Parathyroid adenoma (tissue), 2 donors: Measurements from ENCODE around the gene TIGD7.

Experiments
- H2AFZ ChIP-seq: fragments of 300-600 bp; sonication (generic); one replicate; pipeline ENCODE4 v1.7.0; 2017; ENCODE audit warnings: antibody characterized with exemption, mild to moderate bottlenecking
- H3K27ac ChIP-seq: fragments of 300-600 bp; sonication (generic); one replicate; pipeline ENCODE4 v1.7.0; 2017
- H3K27me3 ChIP-seq: fragments of 300-600 bp; sonication (generic); one replicate; pipeline ENCODE4 v1.7.0; 2017; ENCODE audit warnings: low read length; ENCODE audit not compliant: control insufficient read depth, insufficient read depth
- H3K36me3 ChIP-seq: fragments of 300-600 bp; sonication (generic); one replicate; pipeline ENCODE4 v1.7.0; 2017; ENCODE audit warnings: low read length; ENCODE audit not compliant: control insufficient read depth, insufficient read depth
- H3K4me1 ChIP-seq: fragments of 300-600 bp; sonication (generic); one replicate; pipeline ENCODE4 v1.7.0; 2017; ENCODE audit warnings: control low read depth
- H3K4me2 ChIP-seq: fragments of 300-600 bp; sonication (generic); one replicate; pipeline ENCODE4 v1.7.0; 2017; ENCODE audit warnings: low read length
- H3K4me3 ChIP-seq: fragments of 300-600 bp; sonication (generic); one replicate; pipeline ENCODE4 v1.7.0; 2017; ENCODE audit warnings: low read depth, low read length
- H3K79me2 ChIP-seq: fragments of 300-600 bp; sonication (generic); one replicate; pipeline ENCODE4 v1.7.0; 2017; ENCODE audit warnings: control low read depth
- H3K9ac ChIP-seq: fragments of 300-600 bp; sonication (generic); one replicate; pipeline ENCODE4 v1.7.0; 2017; ENCODE audit warnings: mild to moderate bottlenecking
- H3K9me3 ChIP-seq: fragments of 300-600 bp; sonication (generic); one replicate; pipeline ENCODE4 v1.7.0; 2017; ENCODE audit warnings: low read length; ENCODE audit not compliant: control insufficient read depth
- TF ChIP-seq, protein P1 (sequence below): fragments of 300-600 bp; sonication (generic); IDR thresholded peaks from one replicate; pipeline ENCODE4 v1.7.0; 2017; ENCODE audit warnings: antibody characterized with exemption, mild to moderate bottlenecking
- donor health status: primary hyperparathyroidism.

The TIGD7 gene

DNA sequence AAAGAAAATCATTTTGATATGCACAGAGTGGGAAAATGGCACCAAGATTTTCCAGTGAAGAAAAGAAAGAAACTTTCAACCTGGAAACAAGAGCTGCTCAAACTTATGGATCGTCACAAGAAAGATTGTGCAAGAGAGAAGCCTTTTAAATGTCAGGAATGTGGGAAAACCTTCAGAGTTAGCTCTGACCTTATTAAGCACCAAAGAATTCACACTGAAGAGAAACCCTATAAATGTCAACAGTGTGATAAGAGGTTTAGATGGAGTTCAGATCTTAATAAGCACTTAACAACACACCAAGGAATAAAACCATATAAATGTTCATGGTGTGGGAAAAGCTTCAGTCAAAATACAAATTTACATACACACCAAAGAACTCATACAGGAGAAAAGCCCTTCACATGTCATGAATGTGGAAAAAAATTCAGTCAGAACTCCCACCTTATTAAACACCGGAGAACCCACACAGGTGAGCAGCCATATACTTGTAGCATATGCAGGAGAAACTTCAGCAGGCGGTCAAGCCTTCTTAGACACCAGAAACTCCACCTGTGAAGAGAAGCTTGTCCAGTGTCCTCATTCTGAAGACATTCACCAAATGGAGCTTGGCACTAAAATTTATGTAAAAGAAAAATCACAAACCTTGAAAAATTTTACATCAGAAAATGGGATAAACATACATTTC is 12.2 kb upstream of the TIGD7 start:
- peaks cover 14% of the 10 kb centered on the region for H3K36me3 ChIP-seq
- H3K79me2 ChIP-seq, result no peaks in the 10 kb centered on the region
- H3K9me3 ChIP-seq, result peaks cover 20% of the 10 kb centered on the region
- no peak overlapping the region for H3K4me2 ChIP-seq
- no peaks in the 10 kb centered on the region for H3K4me1 ChIP-seq
- no peak overlapping the region for H3K27ac ChIP-seq
- TF ChIP-seq, protein P1, sequence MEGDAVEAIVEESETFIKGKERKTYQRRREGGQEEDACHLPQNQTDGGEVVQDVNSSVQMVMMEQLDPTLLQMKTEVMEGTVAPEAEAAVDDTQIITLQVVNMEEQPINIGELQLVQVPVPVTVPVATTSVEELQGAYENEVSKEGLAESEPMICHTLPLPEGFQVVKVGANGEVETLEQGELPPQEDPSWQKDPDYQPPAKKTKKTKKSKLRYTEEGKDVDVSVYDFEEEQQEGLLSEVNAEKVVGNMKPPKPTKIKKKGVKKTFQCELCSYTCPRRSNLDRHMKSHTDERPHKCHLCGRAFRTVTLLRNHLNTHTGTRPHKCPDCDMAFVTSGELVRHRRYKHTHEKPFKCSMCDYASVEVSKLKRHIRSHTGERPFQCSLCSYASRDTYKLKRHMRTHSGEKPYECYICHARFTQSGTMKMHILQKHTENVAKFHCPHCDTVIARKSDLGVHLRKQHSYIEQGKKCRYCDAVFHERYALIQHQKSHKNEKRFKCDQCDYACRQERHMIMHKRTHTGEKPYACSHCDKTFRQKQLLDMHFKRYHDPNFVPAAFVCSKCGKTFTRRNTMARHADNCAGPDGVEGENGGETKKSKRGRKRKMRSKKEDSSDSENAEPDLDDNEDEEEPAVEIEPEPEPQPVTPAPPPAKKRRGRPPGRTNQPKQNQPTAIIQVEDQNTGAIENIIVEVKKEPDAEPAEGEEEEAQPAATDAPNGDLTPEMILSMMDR, result no peak
- H2AFZ ChIP-seq, result no peak overlapping the region
- H3K9ac ChIP-seq, result no peak overlapping the region
- no peaks in the 10 kb centered on the region for H3K27me3 ChIP-seq
- no peak overlapping the region for H3K4me3 ChIP-seq

DNA sequence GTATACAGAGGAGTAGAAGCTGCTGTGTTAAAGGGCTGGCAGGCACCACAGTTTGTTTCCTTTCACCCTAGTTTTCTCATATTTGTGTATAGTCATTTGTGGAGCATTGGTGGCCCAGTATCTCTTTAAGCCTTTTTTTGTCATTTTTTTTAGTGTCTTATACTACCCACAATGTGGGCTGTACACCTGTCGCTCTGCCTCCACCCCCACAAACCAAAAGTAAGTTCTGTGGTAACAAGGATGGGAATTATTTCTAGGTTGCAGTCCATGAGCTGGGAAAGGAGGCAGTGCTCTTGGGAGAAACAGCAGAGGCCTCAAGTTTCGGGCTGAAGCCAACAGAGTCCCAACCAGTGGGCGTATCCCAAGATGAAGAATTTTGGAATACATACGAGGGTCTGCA is 6.3 kb upstream of the TIGD7 start:
- Histone ChIP-seq H3K4me3 (no peak overlapping the region), H3K9ac (no peak overlapping the region), H3K27me3 (no peaks in the 10 kb centered on the region), H3K9me3 (no peaks in the 10 kb centered on the region), H2AFZ (no peak overlapping the region), H3K79me2 (peaks cover 8% of the 10 kb centered on the region), H3K36me3 (peaks cover 3% of the 10 kb centered on the region), H3K4me2 (no peak overlapping the region), H3K27ac (no peak overlapping the region), H3K4me1 (no peaks in the 10 kb centered on the region)
- TF ChIP-seq, protein P1, result no peak

DNA sequence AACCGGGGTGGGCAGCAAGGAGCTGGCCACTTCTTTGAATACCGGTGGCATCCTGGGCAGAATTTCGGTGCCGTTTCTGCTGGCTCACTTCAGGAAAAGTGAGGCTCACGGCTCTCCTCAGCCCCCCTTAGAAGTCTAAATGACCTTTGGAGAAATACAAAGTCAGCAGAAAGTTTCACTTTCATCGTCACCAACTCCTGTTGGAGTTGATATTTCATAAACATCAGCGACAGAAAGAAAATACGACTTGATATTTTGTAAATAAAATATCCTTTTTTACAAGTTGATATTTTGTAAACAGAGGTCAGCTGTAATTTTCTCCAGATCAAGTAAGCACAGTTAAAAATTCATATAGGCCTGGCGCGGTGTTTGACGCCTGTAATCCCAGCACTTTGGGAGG is 848 bp upstream of the TIGD7 start:
- H3K4me2 ChIP-seq, result peak overlapping the region; percentile 82
- no peaks in the 10 kb centered on the region for H3K4me1 ChIP-seq
- H2AFZ ChIP-seq, result peak overlapping the region; percentile 96
- TF ChIP-seq, protein P1, result no peak
- no peaks in the 10 kb centered on the region for H3K9me3 ChIP-seq
- H3K36me3 ChIP-seq, result no peaks in the 10 kb centered on the region
- H3K9ac ChIP-seq, result peak overlapping the region; percentile 41
- H3K4me3 ChIP-seq, result peak overlapping the region; percentile 88
- peaks cover 9% of the 10 kb centered on the region for H3K79me2 ChIP-seq
- no peaks in the 10 kb centered on the region for H3K27me3 ChIP-seq
- H3K27ac ChIP-seq, result peak overlapping the region; percentile 93

DNA sequence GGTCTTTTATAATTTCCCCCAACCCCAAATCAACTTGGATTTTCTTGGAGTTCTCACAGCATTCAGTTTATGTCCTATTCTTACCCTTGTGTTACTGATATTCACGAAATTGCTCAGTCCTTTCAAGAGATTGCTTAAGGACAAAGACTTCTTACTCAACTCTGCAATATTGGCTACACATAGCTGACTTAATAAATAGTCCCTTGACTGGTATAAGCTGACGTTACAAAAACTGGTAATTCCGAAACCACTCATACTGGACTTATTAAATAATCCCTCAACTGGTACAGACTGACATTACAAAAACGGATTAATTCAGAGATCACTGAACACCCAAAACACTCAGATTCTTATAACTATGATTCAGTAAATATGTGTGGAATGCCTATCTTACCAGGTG is 860 bp downstream of the TIGD7 start:
- H2AFZ ChIP-seq, result peak overlapping the region; percentile 96
- peak overlapping the region; percentile 82 for H3K4me2 ChIP-seq
- H3K79me2 ChIP-seq, result peaks cover 9% of the 10 kb centered on the region
- H3K4me3 ChIP-seq, result peak overlapping the region; percentile 88
- no peaks in the 10 kb centered on the region for H3K36me3 ChIP-seq
- no peaks in the 10 kb centered on the region for H3K27me3 ChIP-seq
- H3K4me1 ChIP-seq, result no peaks in the 10 kb centered on the region
- TF ChIP-seq, protein P1, result no peak
- peak overlapping the region; percentile 93 for H3K27ac ChIP-seq
- no peaks in the 10 kb centered on the region for H3K9me3 ChIP-seq
- no peak overlapping the region for H3K9ac ChIP-seq

DNA sequence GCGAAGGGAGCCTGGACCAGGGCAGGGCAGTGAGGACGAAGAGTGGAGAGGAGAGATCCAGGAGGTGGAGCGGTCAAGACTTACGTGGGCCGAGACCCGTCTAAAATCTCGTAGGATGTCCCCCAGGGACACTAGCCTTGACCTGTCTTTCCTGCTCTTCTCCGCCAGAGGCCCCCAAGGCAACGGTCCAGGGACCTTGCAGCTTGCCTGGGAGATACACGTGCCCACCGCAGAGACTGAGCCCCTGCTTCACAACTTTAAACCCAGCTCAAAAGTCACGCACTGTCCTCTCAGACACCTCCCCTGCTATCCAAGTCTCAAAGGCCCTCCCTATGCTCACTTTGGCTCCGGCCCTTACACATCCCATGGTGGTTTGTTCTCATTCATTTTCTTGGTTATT is 9.4 kb downstream of the TIGD7 start:
- H3K9me3 ChIP-seq, result no peaks in the 10 kb centered on the region

More for the DNA sequence above, 9.4 kb downstream of the TIGD7 start:
- H3K79me2 ChIP-seq, result peaks cover 18% of the 10 kb centered on the region
- TF ChIP-seq, protein P1, result no peak
- H3K4me3 ChIP-seq, result no peak overlapping the region
- no peaks in the 10 kb centered on the region for H3K36me3 ChIP-seq
- peaks cover 3% of the 10 kb centered on the region for H3K4me1 ChIP-seq
- no peak overlapping the region for H3K9ac ChIP-seq
- no peak overlapping the region for H3K4me2 ChIP-seq
- H3K27me3 ChIP-seq, result no peaks in the 10 kb centered on the region
- no peak overlapping the region for H2AFZ ChIP-seq
- no peak overlapping the region for H3K27ac ChIP-seq
